GM18858 (cell line): Measurements from ENCODE around the gene PATE4.
"Not testable (repeated sequence)": the region's sequence is repeated elsewhere in the genome, so short reads cannot be mapped to it uniquely, and the experiment has no call there.

Experiments
- ATAC-seq: cut with Tn5 transposase; IDR thresholded peaks from one replicate; pipeline ENCODE4 v1.9.1; 2021; ENCODE audit not compliant: unreplicated experiment

Gene PATE4, protein sequence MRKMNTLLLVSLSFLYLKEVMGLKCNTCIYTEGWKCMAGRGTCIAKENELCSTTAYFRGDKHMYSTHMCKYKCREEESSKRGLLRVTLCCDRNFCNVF

DNA sequence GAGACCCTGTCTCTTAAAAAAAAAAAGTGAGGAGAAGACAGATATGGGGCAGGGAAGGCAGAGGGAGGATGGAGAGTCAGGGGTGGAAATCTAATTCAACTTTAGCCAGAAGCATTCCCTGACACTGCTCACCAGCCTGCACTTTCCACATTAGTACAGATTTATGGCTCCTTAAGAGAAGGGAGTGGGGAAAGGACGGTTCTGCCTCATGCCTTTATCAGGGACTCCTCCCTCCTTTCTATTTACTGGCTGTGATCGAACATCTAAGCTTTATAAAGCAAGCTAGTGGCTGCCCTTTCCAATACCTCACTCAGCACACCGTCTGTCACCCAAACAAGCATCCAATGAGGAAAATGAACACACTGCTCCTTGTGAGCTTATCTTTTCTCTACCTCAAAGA is at the start of gene PATE4:
PATE4 (plus strand) TSS at position 301 of the 400 bp plus-strand sequence; CDS start at position 345, 44 bp downstream.
- no peak for ATAC-seq

DNA sequence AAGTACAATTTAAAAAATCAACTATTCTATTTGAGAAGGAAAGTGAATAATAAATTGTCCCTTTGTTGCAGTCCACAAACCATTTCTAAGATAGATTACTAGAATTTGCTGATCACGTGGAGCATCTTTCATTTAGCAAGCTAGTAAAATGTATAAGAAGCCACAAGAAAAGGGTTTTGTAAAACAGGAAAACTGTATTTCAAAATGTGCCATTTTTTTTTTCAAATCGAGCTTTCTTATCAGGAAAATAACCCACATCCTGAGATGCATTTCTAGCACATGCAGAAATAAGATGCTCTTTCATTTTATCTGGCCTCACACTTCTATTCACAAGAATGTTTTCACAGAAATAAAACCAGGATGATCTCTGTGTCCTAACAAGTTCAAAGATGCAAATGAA is 48.4 kb upstream of the PATE4 start:
- no peak for ATAC-seq

- no peak for ATAC-seq
Observed at GRCh38 chr11:125787827-125788226, 45.3 kb upstream of the PATE4 start, which contains the start of gene PATE3. PATE3 (plus strand) TSS chr11:125788127; CDS start chr11:125788152, 25 bp downstream.

DNA sequence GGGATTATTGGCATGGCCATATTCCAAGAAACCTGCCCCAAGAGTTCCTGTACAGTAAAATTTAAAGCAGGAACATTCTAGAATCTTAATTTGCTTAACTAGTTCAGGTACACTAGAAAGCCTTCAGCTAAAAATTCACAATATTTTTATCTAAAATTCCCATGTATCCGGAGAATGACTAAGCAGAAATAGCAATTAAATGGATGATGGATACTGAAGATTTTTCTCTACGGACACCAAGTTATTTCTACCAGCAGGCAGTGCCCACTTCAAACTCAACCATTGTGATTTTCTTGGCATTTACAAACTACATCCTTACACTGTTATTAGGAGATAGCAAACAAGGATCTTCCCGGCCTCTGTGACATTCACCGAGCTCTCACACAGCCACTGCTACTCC is 42.3 kb upstream of the PATE4 start:
- no peak for ATAC-seq

DNA sequence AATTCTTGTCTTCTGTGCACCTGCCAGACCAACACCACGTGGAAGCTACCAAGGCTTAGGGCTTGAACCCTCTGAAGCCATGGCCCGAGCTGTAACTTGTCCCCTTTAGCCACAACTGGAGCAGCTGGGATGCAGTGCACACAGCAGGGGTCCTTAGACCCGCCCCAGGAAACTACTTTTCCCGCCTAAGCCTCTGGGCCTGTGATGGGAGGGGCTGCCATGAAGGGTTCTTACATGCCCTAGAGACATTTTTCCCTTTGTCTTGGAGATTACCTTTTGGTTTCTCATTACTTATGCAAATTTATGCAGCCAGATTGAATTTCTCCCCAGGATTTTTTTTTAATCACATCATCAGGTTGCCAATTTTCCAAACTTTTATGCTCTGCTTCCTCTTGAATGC is 35.5 kb upstream of the PATE4 start:
- ATAC-seq = no peak

- ATAC-seq = no peak
Observed at GRCh38 chr11:125799808-125800207, 33.3 kb upstream of the PATE4 start.

DNA sequence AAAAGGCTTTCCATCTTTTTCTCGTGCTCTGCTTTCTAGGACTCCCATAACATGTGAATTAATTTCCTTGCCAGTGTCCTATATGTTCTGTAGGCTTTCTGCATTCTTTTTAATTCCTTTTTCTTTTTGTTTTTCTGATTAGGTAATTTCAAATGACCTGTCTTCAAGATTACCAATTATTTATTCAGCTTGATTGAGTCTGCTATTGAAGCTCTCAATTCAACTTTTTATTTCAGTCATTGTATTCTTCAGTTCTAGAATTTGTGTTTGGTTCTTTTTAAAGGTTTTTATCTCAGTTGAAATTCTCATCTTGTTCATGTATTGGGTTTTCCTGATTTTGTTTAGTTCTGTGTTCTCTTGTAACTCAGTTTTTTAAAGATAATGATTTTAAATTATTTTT is 30.7 kb upstream of the PATE4 start:
- no peak for ATAC-seq

- ATAC-seq = no peak
Observed at GRCh38 chr11:125807909-125808308, 25.2 kb upstream of the PATE4 start.

- ATAC-seq = no peak
Observed at GRCh38 chr11:125835748-125836147, 2.6 kb downstream of the PATE4 start.

GRCh38 chr11:125842321-125842948 is 9.3 kb downstream of the PATE4 start:
- ATAC-seq = no peak

DNA sequence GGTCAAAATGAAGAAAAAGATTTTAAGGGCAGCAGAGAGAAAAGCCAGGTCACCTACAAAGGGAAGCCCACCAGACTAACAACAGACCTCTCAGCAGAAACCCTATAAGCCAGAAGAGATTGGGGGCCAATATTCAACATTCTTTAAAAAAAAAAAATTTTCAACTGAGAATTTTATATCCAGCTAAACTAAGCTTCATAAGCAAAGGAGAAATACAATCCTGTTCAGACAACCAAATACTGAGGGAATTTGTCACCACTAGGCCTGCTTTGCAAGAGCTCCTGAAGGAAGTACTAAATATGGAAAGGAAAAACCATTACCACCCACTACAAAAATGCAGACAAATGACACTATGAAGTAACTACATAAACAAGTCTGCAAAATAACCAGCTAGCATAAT is 13.1 kb downstream of the PATE4 start:
- no peak for ATAC-seq

DNA sequence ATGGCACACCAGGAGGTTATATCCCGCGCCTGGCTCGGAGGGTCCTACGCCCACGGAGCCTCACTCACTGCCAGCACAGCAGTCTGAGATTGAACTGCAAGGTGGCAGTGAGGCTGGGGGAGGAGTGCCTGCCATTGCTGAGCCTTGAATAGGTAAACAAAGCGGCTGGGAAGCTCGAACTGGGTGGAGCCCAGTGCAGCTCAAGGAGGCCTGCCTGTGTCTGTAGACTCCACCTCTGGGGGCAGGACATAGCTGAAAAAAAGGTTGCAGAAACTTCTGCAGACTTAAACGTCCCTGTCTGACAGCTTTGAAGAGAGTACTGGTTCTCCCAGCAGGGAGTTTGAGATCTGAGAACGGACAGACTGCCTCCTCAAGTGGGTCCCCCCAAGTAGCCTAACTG is 24.6 kb downstream of the PATE4 start:
- not testable (repeated sequence) for ATAC-seq

- not testable (repeated sequence) for ATAC-seq
Observed at GRCh38 chr11:125862786-125863185, 29.7 kb downstream of the PATE4 start.

DNA sequence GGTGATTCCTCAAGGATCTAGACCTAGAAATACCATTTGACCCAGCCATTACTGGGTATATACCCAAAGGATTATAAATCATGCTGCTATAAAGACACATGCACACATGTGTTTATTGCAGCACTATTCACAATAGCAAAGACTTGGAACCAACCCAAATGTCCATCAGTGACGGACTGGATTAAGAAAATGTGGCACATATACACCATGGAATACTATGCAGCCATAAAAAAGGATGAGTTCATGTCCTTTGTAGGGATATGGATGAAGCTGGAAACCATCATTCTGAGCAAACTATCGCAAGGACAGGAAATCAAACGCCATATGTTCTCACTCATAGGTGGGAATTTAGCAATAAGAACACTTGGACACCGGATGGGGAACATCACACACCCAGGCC is 32.2 kb downstream of the PATE4 start:
- ATAC-seq = not testable (repeated sequence)

DNA sequence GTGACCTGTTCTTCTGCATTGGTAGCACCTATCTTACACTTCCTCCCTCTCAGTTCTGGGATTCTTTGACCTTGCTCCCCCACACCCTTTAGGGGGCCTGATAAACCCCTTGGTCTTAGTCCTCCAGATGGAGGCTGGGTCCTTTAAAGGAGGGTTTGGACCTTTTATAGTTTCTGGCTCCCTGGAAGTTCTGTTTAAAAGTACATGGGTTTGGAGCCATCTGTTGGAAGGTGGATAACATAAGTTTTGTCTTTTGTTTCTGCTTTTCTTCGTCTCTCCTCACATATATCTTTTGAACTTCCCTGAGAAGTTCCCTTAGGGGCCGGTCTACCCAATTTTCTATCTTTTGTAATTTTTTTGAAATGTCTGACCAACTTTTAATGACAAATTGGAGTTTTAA is 36.4 kb downstream of the PATE4 start:
- ATAC-seq = no peak

DNA sequence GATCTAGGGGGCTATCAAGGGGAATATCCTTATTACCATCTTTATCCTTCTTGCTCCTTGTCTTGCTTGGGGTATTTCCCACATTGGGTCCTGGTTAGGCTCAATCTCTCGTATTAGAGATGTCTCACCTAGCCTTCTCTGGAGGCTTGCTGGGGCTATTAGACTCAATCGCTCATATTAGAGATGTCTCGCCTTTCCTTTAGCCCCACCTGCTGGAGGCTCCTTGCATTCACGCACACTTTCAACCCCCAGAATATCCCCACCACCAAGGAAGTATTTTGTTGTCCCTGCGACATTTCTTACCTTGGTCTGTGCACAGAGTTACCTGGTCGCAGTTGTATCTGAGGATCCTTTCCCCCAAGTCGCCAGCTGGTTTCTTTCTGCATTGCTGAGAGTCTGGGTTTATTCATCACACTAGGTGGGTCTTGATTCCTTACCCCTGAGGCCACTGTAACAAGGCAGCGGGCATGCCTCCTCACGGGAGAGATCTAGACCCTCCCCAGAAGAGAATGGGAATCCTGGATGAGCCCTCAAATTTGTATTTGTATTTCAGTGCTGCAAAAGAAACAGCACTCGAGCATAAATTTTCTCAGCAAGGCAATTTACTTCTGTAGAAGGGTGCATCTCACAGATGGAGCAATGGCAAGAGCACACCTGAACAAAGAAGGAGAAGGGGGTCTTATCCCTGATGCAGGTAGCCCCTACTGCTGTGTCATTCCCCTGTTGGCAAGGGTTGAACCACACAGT is 38.4 kb downstream of the PATE4 start:
- ATAC-seq = no peak

GRCh38 chr11:125872138-125872491 is 39.0 kb downstream of the PATE4 start:
- ATAC-seq = no peak

GRCh38 chr11:125873881-125874555 is 40.9 kb downstream of the PATE4 start:
- no peak for ATAC-seq

DNA sequence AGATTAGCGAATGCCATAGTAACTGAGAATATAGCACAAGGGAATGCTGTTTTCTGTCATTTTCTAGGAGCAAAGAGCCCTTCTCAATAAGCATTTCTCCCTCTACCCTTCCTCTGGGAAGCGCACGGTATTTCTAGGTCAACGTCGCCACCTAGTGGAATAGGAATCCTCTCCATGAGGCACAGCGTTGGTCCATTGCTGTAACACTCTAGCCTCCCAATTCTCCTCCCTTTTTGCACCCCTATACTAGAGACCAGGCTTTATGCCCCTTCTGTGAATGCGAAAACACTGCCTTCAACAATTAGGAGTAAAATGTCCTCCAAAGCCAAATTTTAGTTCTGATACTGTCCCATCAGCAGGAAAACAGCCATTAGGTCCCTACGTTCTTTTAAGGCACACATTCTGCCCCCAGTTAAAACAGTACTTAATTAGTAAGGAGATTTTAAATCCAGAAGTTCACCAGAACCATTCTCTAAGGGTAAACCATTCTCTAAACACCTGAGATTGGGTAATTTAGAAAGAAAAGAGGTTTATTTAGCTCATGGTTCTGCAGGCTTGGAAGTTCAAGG is 41.5 kb downstream of the PATE4 start:
- ATAC-seq = peak; percentile 44

- no peak for ATAC-seq
Observed at GRCh38 chr11:125881291-125881690, 48.2 kb downstream of the PATE4 start.

DNA sequence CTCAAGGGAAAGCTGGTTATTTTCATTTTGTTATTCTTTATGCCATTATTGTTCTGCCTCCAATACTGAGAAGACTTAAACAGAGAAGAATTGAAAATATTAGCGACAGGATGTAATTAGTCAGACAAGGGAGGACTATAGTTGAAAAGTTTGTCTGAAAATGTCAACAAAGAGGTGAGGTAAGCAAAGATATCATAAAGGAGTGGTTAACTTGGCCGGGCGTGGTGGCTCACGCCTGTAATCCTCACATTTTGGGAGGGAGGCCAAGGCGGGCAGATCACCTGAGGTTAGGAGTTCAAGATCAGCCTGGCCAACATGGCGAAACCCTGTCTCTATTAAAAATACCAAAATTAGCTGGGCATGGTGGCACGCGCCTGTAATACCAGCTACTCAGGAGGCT is 50.3 kb downstream of the PATE4 start:
- ATAC-seq = no peak

DNA sequence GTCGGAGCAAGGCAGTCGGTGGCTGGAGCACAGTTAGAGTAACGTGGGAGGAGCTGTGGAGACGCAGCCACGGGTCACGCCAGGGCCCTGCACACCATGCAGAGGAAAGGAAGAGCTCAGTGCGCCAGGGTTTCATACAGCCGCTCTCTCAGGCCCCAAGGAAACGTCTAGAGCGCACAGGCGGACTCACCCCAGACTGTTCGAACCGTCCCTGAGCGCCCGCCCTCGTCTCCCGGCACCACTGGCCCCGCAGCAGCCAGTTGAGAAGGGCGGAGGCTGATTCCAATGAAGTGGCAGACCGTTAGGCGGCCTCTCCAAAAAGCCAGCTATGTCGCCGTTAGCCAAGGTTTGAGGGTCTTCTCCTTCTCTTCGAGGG is 53.9 kb downstream of the PATE4 start:
- ATAC-seq = no peak
